OCI-LY3 (cell line): ENCODE measurements around the gene CACNA1G.

ENCODE experiments used
- H2AFZ ChIP-seq: fragments of 200-600, 300-600 bp; shearing (Covaris generic); 2 replicates; pipeline ENCODE4 v1.6.0; 2014; ENCODE audit warnings: antibody characterized with exemption, low read depth, low read length
- H3K27ac ChIP-seq: fragments of 200-600, 300-600 bp; sonication (generic); 2 replicates; pipeline ENCODE4 v1.5.1; 2014; ENCODE audit warnings: mild to moderate bottlenecking, low read length, moderate library complexity, mixed read lengths
- H3K27me3 ChIP-seq: fragments of 200-600, 300-600 bp; sonication (generic); 2 replicates; pipeline ENCODE4 v1.6.1; 2014; ENCODE audit warnings: low read depth, low read length, mixed read lengths
- H3K36me3 ChIP-seq: fragments of 200-600, 300-600 bp; sonication (generic); replicated peaks from 2 replicates; pipeline ENCODE3; 2014; ENCODE audit warnings: low read depth, low read length, mixed read lengths
- H3K4me1 ChIP-seq: fragments of 300-600, 200-600 bp; sonication (generic); 2 replicates; pipeline ENCODE4 v1.6.1; 2014; ENCODE audit warnings: low read length, mixed read lengths
- H3K4me2 ChIP-seq: fragments of 200-600, 300-600 bp; sonication (generic); 2 replicates; pipeline ENCODE4 v1.6.1; 2014; ENCODE audit warnings: low read length, mixed read lengths
- H3K4me3 ChIP-seq: fragments of 300-600, 200-600 bp; sonication (generic); 2 replicates; pipeline ENCODE4 v1.5.1; 2014; ENCODE audit warnings: antibody characterized with exemption, mild to moderate bottlenecking, low read length, moderate library complexity
- H3K79me2 ChIP-seq: fragments of 300-600, 200-600 bp; shearing (Covaris generic); 2 replicates; pipeline ENCODE4 v1.6.1; 2014; ENCODE audit warnings: mild to moderate bottlenecking, low read length, mixed read lengths
- H3K9ac ChIP-seq: fragments of 300-600, 200-600 bp; shearing (Covaris generic); 2 replicates; pipeline ENCODE4 v1.6.0; 2014; ENCODE audit warnings: mild to moderate bottlenecking, low read length, moderate library complexity
- H3K9me3 ChIP-seq: fragments of 200-600, 300-600 bp; shearing (Covaris generic); 2 replicates; pipeline ENCODE4 v1.6.1; 2014; ENCODE audit warnings: low read length, mixed read lengths; ENCODE audit not compliant: insufficient read depth
- H4K20me1 ChIP-seq: fragments of 200-600, 300-600 bp; sonication (generic); 2 replicates; pipeline ENCODE4 v1.6.1; 2016; ENCODE audit warnings: low read length, mixed read lengths; ENCODE audit not compliant: insufficient read depth
- CTCF ChIP-seq: fragments of 200-600, 300-600 bp; sonication (generic); IDR thresholded peaks from 2 replicates; pipeline ENCODE4 v1.5.1; 2014; ENCODE audit warnings: antibody characterized with exemption, low read length, low read depth
- EZH2phosphoT487 ChIP-seq: fragments of 200-600 bp; shearing (Covaris generic); IDR thresholded peaks from 2 replicates; pipeline ENCODE4 v1.6.1; 2018; ENCODE audit warnings: antibody characterized with exemption, mixed run types, low read depth

CACNA1G gene

GRCh38 chr17:50631908-50632571 is 71.5 kb downstream of the CACNA1G start:
- Histone ChIP-seq H3K27me3 (peaks cover 34% of the 10 kb centered on the region), H3K79me2 (no peaks in the 10 kb centered on the region), H4K20me1 (no peaks in the 10 kb centered on the region), H3K4me1 (peaks cover 12% of the 10 kb centered on the region), H3K9me3 (no peaks in the 10 kb centered on the region), H3K36me3 (no peaks in the 10 kb centered on the region), H2AFZ (no peak overlapping the region), H3K4me3 (no peak overlapping the region), H3K4me2 (no peak overlapping the region), H3K9ac (no peak overlapping the region), H3K27ac (no peak overlapping the region)
- TF ChIP-seq EZH2phosphoT487: no peak
- no peak for TF ChIP-seq CTCF

- H3K9me3 ChIP-seq: no peaks in the 10 kb centered on the region
- no peak overlapping the region for H3K4me2 ChIP-seq
- H3K36me3 ChIP-seq: no peaks in the 10 kb centered on the region
- no peaks in the 10 kb centered on the region for H4K20me1 ChIP-seq
- no peak overlapping the region for H3K4me3 ChIP-seq
- no peak overlapping the region for H3K9ac ChIP-seq
- no peaks in the 10 kb centered on the region for H3K79me2 ChIP-seq
- H3K4me1 ChIP-seq: peaks cover 16% of the 10 kb centered on the region
- no peak overlapping the region for H3K27ac ChIP-seq
- no peak for TF ChIP-seq CTCF
- no peak for TF ChIP-seq EZH2phosphoT487
- H3K27me3 ChIP-seq: peaks cover 32% of the 10 kb centered on the region
- no peak overlapping the region for H2AFZ ChIP-seq
Observed at GRCh38 chr17:50632637-50633036, 72.1 kb downstream of the CACNA1G start.

GRCh38 chr17:50633683-50634082 is 73.2 kb downstream of the CACNA1G start:
- Histone ChIP-seq H3K4me3 (no peak overlapping the region), H3K36me3 (no peaks in the 10 kb centered on the region), H3K9me3 (no peaks in the 10 kb centered on the region), H3K9ac (no peak overlapping the region), H4K20me1 (no peaks in the 10 kb centered on the region), H3K4me1 (peaks cover 21% of the 10 kb centered on the region), H3K79me2 (no peaks in the 10 kb centered on the region), H3K27ac (no peak overlapping the region), H3K27me3 (peaks cover 21% of the 10 kb centered on the region), H2AFZ (no peak overlapping the region), H3K4me2 (peak overlapping the region; percentile 12; the same call in 1 of the 2 replicates)
- TF ChIP-seq EZH2phosphoT487: no peak
- no peak for TF ChIP-seq CTCF

- Histone ChIP-seq H3K9me3 (no peaks in the 10 kb centered on the region), H3K27ac (no peak within 1 kb of the TSS), H3K4me3 (no peak within 1 kb of the TSS), H3K79me2 (no peaks in the 10 kb centered on the region), H2AFZ (no peak within 1 kb of the TSS), H3K9ac (no peak within 1 kb of the TSS), H3K4me1 (peaks cover 21% of the 10 kb centered on the region), H3K36me3 (no peaks in the 10 kb centered on the region), H4K20me1 (no peaks in the 10 kb centered on the region), H3K27me3 (peaks cover 15% of the 10 kb centered on the region), H3K4me2 (peak within 1 kb of the TSS; percentile 12; the same call in 1 of the 2 replicates)
- TF ChIP-seq EZH2phosphoT487 (no peak), CTCF (no peak)
Observed at GRCh38 chr17:50634224-50634914, 73.9 kb downstream of the CACNA1G start, which contains the start of gene ABCC3. Gene ABCC3 (plus strand): TSS chr17:50634881. CDS start chr17:50634937, 56 bp downstream.
